HG03457 (cell line): ENCODE measurements around the gene TNS2.

Source experiments
- ATAC-seq: cut with Tn5 transposase; IDR thresholded peaks from one replicate; pipeline ENCODE4 v1.9.1; 2021; ENCODE audit warnings: moderate number of reproducible peaks; ENCODE audit not compliant: unreplicated experiment

The TNS2 gene

DNA sequence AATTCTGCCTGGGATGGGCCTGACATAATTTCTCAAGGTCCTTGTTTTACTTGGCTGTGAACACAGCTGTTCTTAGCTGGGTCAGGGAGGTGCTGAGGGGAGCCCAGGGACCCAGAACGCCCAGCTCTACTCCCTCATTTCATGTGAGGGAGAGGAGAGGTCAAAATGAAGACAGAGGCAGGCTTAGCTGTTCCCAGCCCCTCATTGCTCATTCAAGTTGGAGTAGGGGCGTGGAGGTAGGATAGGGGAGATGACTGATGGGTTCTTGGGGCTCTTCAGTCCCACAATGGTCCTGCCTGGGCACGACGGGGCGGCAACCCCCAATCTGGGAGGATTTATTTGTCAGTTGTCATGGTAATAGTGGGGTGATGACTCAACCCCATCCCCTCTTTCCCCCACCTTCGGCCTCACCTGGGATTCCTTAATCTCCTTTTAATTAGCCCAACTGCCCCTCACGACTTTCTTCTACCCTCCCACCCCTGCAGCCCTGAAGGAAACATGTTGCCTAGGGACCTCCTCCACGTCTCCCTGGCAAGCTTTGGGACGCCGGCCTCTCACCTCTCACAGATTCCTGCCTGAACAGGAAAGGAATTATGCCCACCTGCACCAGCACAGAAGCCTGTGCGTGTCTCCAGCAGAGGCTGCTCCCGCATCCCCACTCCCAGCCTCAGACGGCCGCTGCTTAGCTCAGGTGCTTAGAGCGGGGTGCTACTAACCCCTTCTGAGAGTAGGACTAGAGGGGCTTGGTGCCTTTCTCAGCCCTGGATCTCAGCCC is 19.1 kb downstream of the TNS2 start:
- no peak for ATAC-seq

DNA sequence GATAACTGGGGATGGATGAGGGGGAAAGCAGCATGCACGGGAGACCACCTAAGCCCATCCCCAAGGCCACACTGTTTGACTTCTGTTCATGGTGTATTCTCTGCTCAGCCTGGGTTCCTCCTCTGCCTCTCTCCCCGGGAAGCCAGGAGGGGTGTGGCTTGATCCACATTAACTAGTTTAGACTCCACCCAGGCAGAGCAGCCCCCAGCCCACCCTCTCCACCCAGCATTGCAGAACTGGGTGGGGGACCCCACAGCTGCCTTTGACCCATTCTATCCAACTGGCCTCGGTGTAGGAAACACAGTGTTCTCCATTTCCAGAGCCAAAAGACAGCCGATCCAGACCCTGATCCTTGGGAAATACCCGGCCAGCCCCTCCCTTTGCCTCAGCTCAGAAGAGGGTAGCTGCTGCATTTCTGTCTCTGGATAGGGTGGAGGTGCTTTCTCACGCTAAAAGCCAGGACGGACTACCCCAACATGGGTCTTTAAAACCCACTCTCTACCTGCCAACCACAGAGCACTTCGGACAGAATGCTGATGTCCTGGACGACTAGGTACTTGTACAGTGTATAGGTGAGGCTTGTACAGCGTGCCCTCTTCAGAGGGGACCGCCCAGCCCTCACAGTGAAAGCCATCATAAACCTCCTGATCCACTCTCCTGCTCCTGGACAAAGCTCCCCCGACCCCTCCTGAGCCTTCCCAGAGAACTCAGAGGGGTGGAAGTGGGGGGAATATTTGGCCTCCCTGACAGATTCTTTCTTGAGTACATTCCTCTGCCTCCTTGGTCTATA is 20.0 kb downstream of the TNS2 start:
- ATAC-seq: no peak

DNA sequence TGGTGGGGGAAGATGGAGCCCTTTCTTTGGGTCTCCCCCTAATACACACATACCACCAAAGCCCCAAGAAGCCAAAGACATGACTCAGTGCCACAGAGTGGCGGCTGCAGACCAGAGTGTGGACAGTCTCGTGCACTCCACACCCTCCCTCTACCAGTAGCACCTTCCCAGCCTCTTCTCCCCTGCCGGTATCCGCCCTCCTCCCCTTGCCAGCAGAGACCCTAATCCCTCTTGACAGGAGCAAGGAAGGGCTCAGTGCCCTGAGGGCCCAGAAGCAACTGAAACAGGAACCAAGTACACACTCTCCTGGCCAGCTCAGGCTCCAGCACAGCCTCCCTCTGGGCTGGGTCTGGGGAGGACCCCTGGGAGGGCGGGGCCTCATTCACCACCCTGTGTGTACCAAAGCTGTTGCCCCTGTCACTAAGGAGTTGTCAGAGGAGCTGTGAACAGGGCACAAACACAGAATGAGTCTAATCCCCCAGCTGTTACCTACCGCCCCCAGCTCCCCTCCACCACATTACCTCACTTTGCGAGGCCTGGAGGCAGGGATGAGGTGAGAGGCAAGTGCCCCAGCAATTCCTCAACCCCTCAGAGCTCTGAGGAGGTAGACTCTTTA is 21.1 kb downstream of the TNS2 start:
- no peak for ATAC-seq

DNA sequence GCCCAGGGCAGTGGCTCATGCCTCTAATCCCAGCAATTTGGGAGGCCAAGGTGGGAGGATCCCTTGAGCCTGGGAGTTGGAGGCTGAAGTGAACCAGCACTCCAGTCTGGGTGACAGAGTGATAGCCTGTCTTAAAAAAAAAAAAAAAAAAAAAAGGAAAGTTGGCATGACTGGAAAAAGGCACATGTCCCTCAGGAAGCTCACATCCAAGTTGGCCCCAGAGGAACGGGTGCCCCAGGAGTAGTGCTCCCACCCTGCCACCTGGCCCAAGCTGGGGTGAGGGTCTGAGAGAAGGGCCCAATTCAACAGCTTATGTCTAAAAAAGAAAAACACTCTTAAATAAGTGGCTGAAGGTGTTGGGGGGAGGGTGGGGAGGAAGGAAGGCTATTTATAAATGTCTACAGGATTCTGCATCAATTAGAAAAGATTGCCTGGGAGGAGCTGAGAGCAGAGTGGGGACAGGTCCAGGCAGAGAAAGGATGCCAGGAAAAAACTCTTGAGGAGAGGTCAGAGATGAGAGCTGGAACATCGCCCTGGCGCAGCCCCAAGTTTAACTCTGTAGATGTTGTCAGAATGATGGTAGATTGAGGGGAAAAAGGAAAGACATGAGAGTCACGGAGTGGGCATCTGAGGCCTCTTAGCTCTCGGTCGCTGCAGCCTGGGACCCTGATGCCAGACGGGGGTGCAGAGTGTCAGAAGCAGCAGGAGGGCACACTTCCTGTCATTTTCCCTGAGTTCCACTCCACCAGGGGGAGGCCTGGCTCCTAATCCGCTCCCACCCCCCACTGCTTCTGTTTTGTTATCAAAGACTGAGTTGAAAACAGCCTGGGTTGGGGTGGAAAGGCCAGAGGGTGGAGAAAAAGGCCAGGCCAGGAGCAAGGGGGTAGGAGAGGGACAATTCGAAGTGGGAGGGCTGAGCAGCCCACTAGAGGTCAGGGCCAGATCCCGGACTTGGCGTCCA is 22.0 kb downstream of the TNS2 start:
- no peak for ATAC-seq

GRCh38 chr12:53073881-53074280 is 24.0 kb downstream of the TNS2 start:
- ATAC-seq: no peak

DNA sequence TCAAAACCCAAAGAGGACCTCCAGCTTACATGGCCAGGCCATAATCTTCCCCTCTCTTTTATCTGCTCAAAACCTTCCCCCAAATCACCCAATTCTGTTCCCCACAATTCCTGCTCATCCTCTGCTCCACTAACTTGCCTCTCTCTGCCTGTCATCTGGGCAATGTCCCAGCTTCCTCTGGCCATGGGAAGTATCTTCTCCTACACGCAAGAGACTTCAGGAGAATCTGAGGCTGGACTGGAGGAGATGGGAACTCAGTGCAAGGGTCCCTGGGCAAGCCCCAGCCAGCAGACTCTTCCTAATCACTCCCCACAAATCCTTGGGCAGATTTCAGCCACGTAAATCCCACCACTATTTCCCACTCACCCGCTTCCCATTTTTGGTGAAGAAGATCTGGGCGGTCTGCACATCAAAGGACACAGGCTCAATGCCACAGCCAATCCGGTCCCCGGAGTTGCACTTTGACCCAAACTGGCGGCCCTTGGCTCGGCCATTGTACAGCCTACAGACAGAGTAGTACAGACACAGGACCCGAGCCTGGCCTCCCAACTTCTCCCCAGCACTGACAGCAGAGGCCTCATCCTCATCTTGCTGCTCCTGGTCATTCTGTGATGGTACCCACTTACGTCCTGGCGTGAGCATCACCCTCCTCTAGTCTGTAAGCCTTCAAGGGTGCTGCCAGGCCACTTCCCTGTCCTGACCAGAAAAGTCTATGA is 24.6 kb downstream of the TNS2 start:
- ATAC-seq: no peak

DNA sequence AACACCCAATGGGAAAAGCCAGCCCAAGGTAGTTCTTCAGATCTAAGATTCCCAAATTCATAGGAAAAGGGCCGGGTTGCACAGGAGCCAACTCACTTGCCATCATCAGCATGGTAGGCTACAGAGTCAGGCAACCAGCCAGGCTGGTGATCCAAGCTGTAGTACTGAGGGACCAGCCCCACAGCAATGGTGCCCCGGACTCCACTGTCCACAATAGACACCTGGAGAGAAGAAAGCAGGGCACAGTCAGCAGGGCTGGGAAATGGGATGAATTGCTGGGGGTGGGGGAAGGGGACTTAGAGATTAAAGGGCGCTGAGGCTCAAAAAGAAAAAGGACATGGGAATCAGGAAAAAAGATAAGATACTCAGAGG is 25.1 kb downstream of the TNS2 start:
- ATAC-seq: no peak

GRCh38 chr12:53076461-53076860 is 26.6 kb downstream of the TNS2 start:
- no peak for ATAC-seq

DNA sequence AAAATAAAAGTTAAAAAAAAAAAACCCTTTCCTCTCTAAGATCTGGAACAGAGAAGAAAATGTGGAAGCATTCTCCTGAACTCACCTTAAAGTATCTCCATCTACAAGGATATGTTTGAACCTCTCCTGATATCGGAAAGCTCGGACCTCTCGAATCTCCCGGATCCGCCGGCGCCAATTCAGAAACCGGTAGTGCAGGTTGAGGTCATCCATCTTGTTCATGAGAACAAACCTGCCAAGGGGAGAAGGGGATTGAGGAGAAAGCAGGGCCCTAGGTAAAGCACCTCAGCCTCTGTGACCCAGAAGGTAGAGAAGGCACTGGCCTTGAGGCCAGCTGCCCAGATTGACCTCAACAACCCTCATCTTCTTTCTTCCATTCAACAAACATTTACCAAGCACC is 27.2 kb downstream of the TNS2 start:
- no peak for ATAC-seq

DNA sequence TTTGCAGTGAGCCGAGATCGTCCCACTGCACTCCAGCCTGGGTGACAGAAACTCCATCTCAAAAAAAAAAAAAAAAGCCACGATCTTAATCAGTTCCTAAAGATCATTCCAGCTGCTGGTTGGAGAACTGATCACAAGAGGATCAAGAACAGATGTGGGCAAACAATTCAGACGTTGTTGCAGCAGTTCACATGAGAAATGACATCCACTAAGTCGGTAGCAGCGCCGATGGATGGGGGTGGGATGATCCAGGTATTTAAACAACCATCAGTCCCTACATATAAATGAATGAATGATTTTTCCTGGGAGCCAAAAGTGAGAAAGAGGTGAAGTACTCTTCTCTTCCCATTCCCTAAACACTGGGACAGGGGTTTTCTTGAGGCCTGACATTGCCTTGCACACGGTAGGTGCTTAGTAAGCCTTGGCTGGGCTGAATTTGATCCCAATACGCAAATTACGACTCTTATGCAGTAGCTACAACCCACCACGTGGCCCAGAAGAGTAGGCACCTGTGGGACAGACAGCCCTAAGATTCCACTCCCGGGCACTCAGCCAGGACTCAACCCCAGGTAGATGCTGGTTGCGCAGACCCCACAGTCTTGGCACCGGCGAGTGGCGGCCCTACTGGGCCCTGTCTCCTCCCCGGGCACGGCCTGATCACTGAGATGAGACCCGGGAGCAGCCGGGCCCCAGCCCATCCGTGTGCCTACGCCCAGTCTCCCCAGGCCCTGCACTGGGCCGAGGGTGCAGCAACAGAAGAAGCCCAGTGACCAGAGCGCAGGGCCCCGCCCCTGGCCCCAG is 28.8 kb downstream of the TNS2 start:
- ATAC-seq: peak; percentile 5

DNA sequence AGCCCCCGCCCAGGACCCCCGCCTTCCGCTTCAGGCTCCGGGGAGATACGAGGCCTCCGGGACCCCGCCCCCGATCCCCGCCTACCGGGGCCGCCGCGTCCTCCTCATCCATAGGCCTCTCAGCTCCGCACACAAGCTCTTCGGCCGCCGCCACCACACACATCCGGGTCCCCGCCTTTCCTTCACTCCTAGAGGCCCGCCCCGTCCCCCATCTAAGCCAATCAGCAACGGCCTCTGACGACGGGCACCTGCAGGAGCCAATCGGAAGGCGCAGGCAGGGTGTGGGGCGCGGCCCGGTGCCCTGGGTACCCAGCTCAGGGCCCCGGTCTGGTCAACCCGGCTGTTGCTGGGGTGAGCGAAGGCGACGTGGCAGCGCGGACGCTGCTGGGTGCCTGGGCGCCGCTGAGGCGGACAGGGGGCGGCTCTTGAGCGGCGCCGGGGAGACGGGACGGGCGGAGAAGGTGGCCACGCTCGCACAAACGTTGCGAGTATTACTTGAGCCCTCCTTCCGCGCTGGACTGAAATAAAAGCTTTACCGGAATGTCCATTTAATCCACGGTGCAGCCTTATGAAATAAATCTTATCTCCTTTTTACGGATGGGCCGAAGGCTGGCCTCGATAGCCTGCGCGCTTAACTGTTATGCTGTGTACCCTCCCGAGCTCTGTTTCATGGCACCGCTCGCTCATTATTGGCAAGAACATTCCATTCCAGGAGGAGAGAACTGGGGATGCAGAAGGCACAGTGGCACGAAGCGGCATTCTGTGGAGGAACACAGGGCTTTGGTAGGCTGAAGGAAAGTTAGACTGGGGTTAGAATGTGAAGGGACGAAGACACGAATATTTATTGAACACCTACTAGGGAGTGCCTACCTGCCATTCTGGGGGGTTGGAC is 29.6 kb downstream of the TNS2 start, which contains the start of gene SPRYD3:
Gene SPRYD3 (minus strand): TSS at position 165 of the 892 bp plus-strand sequence. CDS start 57 bp downstream, at position 108.
- ATAC-seq: peak; percentile 94

GRCh38 chr12:53082637-53083175 is 32.8 kb downstream of the TNS2 start:
- ATAC-seq: no peak

DNA sequence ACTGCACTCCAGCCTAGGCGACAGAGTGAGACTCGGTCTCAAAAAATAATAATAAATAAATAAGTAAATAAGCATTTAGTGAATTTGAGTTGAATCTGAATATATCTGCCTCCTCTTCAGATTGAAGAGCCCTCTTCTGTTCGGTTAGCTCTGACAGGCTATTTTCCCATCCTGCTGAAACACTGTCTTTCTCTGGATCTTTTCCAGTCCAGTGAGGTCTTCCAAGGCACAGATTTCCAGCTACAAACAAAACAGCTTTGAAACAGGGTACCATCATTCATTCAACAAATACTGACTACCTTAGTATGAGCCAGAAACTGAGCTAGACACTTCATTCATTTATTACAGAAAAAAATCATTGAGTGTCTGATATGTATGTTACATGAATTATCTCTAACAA is 36.5 kb downstream of the TNS2 start:
- ATAC-seq: no peak

- no peak for ATAC-seq
These were observed 40.2 kb downstream of the TNS2 start for GRCh38 chr12:53090105-53090504.

GRCh38 chr12:53090554-53090953 is 40.7 kb downstream of the TNS2 start:
- ATAC-seq: no peak

DNA sequence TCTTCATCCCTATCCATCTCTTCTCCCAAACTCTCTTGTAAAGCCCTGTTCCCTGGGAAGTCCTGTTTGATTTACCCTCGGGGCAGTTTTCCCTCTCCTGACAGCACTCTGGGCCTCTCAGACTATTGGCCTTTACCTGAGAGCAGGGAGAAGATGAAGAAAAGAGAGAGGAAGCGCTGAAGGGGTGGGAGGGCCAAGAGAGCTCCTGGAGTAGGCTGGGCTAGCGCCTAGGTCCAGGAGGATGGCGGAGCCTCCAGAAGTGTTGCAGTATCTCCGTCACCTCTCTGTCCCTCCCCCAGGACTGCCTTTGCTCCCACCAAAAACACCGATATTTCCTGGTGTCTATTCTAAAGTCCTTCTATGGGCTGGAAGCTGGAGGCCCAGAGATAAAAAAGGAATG is 41.9 kb downstream of the TNS2 start:
- no peak for ATAC-seq

GRCh38 chr12:53093777-53094393 is 44.0 kb downstream of the TNS2 start:
- ATAC-seq: no peak

DNA sequence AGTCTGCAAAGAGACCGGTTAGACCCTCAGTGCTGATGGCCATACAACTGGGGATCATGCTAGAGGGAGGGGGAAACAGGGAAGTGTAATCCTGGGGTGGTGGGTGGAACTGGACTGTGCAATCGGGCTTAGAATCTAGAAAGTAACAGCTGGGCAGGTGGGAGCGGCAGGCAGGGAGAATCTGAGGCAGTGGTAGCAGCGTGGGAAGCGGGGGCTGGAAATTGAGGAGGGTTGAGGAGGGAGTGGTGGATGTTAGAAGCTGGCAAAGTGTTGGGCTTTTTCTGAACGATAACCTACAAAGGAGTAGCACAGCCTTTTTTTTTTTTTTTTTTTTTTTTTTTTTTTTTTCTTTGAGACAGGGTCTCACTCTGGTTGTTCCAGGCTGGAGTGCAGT is 44.5 kb downstream of the TNS2 start:
- no peak for ATAC-seq
